Lower lobe of right lung (tissue), 2 donors: ENCODE data around the gene LCORL. TPM values are rescaled to one million over a fixed set of nuclear protein-coding genes. Genes with fewer than 3 reads are reported as not detected.

Experiments
- ATAC-seq, 2 donors: fragments of 200-7000 bp; cut with Tn5 transposase; one replicate each; pipeline ENCODE4 v1.9.1; 2020 to 2022; ENCODE audit warnings: mild to moderate bottlenecking in 2 of 2, moderate library complexity in 2 of 2
- DNase-seq: peaks from one replicate; pipeline ENCODE4 v3.0.0-alpha.2; 2020
- H3K27ac ChIP-seq: fragments of 200-600 bp; one replicate; pipeline ENCODE4 v1.8.0; 2022
- H3K27me3 ChIP-seq: fragments of 200-600 bp; one replicate; pipeline ENCODE4 v1.8.0; 2022; ENCODE audit warnings: low read depth
- H3K36me3 ChIP-seq: fragments of 200-600 bp; one replicate; pipeline ENCODE4 v1.8.0; 2022; ENCODE audit warnings: mild to moderate bottlenecking
- H3K4me1 ChIP-seq: fragments of 200-600 bp; one replicate; pipeline ENCODE4 v1.8.0; 2022
- H3K4me3 ChIP-seq: fragments of 200-600 bp; one replicate; pipeline ENCODE4 v1.8.0; 2022; ENCODE audit warnings: mild to moderate bottlenecking
- H3K9me3 ChIP-seq: fragments of 200-600 bp; one replicate; pipeline ENCODE4 v1.8.0; 2022
- intact Hi-C: fragments of 100-400 bp; cut with DNase I; formaldehyde crosslinking; loops from one replicate; pipeline ENCODE4 v1.11.0; 2022
- total RNA-seq: library from RNA; stranded (reverse); fragmentation: NEBNext Ultra II Directional; extraction: Animal tissue kit (Norgen Biotek cat#: 25700); gene quantifications from one replicate; pipeline ENCODE4 v1.2.1, GENCODE V29; 2021
- TF ChIP-seq, protein P1 (sequence below): fragments of 200-600 bp; IDR thresholded peaks from one replicate; pipeline ENCODE4 v1.8.0; 2022; ENCODE audit warnings: antibody characterized with exemption, mild to moderate bottlenecking
- donor health status: DM: no; HTN: yes; CAD: no; lungs with severe emphysema.

Gene LCORL
- total RNA-seq, 1 donor from 2014 or later = 13.6 TPM

DNA sequence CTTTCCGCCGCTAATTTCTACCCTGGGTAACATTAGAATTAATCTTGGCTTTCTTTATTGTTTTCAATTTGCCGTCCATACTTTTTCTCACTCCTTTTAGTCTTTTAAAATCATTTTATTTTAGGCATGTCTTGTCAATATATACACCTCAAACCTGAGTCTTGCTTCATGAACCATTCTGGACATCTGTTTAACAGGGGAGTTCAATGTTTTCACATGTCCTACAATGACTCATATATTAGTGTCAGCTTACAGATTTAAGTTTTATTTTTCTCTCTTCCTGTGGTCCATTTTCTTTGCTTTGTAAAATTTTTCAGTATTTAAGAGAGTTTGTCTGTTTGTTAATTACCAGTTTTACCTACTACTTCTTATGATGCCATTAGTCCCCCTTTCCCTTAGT, 89.5 kb downstream of the LCORL start:
- DNase-seq = no peak
- ATAC-seq = no peak
- H3K27ac ChIP-seq = no peak overlapping the region
- no peaks in the 10 kb centered on the region for H3K27me3 ChIP-seq
- intact Hi-C loops = no loop called here
- H3K36me3 ChIP-seq = no peaks in the 10 kb centered on the region
- H3K9me3 ChIP-seq = peaks cover 21% of the 10 kb centered on the region
- H3K4me3 ChIP-seq = no peak overlapping the region
- TF ChIP-seq, protein P1, sequence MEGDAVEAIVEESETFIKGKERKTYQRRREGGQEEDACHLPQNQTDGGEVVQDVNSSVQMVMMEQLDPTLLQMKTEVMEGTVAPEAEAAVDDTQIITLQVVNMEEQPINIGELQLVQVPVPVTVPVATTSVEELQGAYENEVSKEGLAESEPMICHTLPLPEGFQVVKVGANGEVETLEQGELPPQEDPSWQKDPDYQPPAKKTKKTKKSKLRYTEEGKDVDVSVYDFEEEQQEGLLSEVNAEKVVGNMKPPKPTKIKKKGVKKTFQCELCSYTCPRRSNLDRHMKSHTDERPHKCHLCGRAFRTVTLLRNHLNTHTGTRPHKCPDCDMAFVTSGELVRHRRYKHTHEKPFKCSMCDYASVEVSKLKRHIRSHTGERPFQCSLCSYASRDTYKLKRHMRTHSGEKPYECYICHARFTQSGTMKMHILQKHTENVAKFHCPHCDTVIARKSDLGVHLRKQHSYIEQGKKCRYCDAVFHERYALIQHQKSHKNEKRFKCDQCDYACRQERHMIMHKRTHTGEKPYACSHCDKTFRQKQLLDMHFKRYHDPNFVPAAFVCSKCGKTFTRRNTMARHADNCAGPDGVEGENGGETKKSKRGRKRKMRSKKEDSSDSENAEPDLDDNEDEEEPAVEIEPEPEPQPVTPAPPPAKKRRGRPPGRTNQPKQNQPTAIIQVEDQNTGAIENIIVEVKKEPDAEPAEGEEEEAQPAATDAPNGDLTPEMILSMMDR = no peak
- no peaks in the 10 kb centered on the region for H3K4me1 ChIP-seq

DNA sequence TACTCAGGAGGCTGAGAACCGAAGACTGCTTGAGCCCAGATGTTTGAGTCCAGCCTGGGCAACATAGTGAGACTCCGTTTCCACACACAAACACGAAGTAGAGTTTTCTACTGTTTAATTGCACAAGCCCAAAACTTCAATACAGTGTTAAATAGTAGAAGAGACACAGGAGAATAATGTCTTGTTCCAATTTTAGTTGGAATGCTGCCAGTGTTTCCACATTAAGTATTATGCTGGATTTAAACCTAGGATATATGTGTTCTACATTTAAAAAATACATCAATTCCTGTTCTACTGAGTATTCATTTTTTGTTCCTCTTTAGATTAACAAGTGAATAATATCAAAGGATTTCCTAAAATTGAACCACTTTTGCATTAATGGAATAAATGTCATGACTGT, 91.3 kb downstream of the LCORL start:
- intact Hi-C loops = no loop called here
- DNase-seq = no peak
- no peaks in the 10 kb centered on the region for H3K27me3 ChIP-seq

DNA sequence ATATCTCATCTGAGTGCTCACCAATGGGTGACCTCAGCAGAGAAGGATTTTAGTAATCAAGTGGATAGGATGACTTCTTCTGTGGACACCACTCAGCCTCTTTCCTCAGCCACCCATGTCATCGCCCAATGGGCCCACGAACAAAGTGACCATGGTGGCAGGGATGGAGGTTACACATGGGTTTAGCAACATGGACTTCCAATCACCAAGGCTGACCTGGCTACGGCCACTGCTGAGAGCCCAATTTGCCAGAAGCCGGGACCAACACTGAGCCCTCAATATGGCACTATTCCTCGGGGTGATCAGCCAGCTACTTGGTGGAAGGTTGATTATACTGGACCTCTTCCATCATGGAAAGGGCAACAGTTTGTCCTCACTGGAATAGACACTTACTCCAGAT, 97.4 kb downstream of the LCORL start:
- no peaks in the 10 kb centered on the region for H3K4me1 ChIP-seq
- intact Hi-C loops = no loop called here
- H3K36me3 ChIP-seq = no peaks in the 10 kb centered on the region
- peaks cover 2% of the 10 kb centered on the region for H3K9me3 ChIP-seq
- TF ChIP-seq, protein P1 = no peak
- no peak overlapping the region for H3K27ac ChIP-seq
- H3K4me3 ChIP-seq = no peak overlapping the region
- ATAC-seq (no peak), DNase-seq (no peak)
- no peaks in the 10 kb centered on the region for H3K27me3 ChIP-seq

More for the DNA sequence above, 91.3 kb downstream of the LCORL start:
- H3K4me3 ChIP-seq = no peak overlapping the region
- no peak for ATAC-seq
- H3K27ac ChIP-seq = no peak overlapping the region
- peaks cover 21% of the 10 kb centered on the region for H3K9me3 ChIP-seq
- TF ChIP-seq, protein P1 = no peak
- H3K4me1 ChIP-seq = no peaks in the 10 kb centered on the region
- no peaks in the 10 kb centered on the region for H3K36me3 ChIP-seq

DNA sequence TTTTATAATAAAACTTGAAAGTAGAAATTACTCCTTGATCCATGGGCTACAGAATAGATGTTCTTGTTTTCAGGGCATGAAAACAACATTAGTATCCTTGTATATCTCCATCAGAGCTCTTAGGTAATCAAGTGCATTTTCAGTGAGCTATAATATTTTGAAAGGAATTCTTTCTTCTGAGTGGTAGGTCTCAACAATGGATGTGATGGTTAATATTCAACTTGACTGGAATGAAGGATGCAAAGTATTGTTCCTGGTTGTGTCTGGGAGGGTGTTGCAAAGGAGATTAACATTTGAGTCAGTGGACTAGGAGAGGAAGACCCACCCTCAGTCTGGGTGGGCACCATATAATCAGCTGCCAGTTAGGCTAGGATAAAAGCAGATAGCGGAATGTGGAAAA, 100.1 kb downstream of the LCORL start:
- Histone ChIP-seq H3K9me3 (no peaks in the 10 kb centered on the region), H3K27ac (no peak overlapping the region), H3K27me3 (no peaks in the 10 kb centered on the region), H3K36me3 (no peaks in the 10 kb centered on the region), H3K4me1 (no peaks in the 10 kb centered on the region), H3K4me3 (no peak overlapping the region)
- TF ChIP-seq, protein P1 = no peak
- ATAC-seq (no peak), DNase-seq (no peak)
- intact Hi-C loops = no loop called here

DNA sequence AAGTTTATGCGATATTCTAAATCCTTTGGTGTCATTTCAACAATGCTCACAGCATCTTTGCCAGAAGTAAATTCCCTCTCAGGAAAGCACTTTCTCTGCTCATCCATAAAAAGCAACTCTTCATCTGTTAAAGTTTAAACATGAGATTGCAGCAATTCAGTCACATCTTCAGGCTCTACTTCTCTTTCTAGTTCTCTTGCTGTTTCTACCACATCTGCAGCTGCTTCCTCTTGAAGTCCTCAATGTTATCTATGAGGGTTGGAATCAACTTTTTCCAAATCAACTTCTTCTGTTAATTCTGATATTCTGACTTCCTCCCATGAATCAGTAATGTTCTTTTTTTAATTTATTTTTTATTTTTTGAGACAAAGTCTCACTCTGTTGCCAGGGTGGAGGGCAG, 100.9 kb downstream of the LCORL start:
- no peaks in the 10 kb centered on the region for H3K27me3 ChIP-seq

More for the DNA sequence above, 100.9 kb downstream of the LCORL start:
- intact Hi-C loops = no loop called here
- H3K27ac ChIP-seq = no peak overlapping the region
- TF ChIP-seq, protein P1 = no peak
- H3K36me3 ChIP-seq = no peaks in the 10 kb centered on the region
- no peaks in the 10 kb centered on the region for H3K4me1 ChIP-seq
- DNase-seq (no peak), ATAC-seq (no peak)
- H3K9me3 ChIP-seq = no peaks in the 10 kb centered on the region
- no peak overlapping the region for H3K4me3 ChIP-seq
